HG03095 (cell line): Measurements from ENCODE around the gene C13orf46.

Source experiments
- ATAC-seq: cut with Tn5 transposase; IDR thresholded peaks from one replicate; pipeline ENCODE4 v1.9.1; 2021; ENCODE audit warnings: moderate library complexity; ENCODE audit not compliant: unreplicated experiment

The C13orf46 gene

GRCh38 chr13:113956571-113956970 lies 17.3 kb downstream of the C13orf46 start:
- no peak for ATAC-seq

- ATAC-seq: no peak
Measured at GRCh38 chr13:113955691-113956090, 18.2 kb downstream of the C13orf46 start.

- ATAC-seq: no peak
Measured at GRCh38 chr13:113955235-113955634, 18.6 kb downstream of the C13orf46 start.

- ATAC-seq: no peak
Measured at GRCh38 chr13:113954046-113954835, 19.6 kb downstream of the C13orf46 start.

GRCh38 chr13:113953561-113953960 lies 20.3 kb downstream of the C13orf46 start:
- no peak for ATAC-seq

GRCh38 chr13:113952983-113953520 lies 20.8 kb downstream of the C13orf46 start:
- no peak for ATAC-seq

GRCh38 chr13:113952151-113952982 lies 21.5 kb downstream of the C13orf46 start:
- ATAC-seq: no peak

- ATAC-seq: peak; percentile 61
Measured at GRCh38 chr13:113951246-113951999, 22.5 kb downstream of the C13orf46 start.

GRCh38 chr13:113950451-113951245 lies 23.2 kb downstream of the C13orf46 start:
- ATAC-seq: no peak

GRCh38 chr13:113949546-113949945 lies 24.3 kb downstream of the C13orf46 start:
- no peak for ATAC-seq

GRCh38 chr13:113948034-113948742 lies 25.7 kb downstream of the C13orf46 start:
- no peak for ATAC-seq

- ATAC-seq: no peak
Measured at GRCh38 chr13:113947311-113948033, 26.4 kb downstream of the C13orf46 start.

- no peak for ATAC-seq
Measured at GRCh38 chr13:113946409-113947181, 27.3 kb downstream of the C13orf46 start.

- ATAC-seq: no peak
Measured at GRCh38 chr13:113945857-113946408, 27.9 kb downstream of the C13orf46 start.

GRCh38 chr13:113943821-113944565 lies 29.9 kb downstream of the C13orf46 start:
- no peak for ATAC-seq

- no peak for ATAC-seq
Measured at GRCh38 chr13:113942591-113943103, 31.2 kb downstream of the C13orf46 start.
